HepG2 (cell line): ENCODE results near the gene PKMYT1. TPM values are rescaled to one million over a fixed set of nuclear protein-coding genes. Genes with fewer than 3 reads are reported as not detected.

ENCODE experiments used
- ATAC-seq: fragments of 200-7000 bp; cut with Tn5 transposase; 3 replicates; pipeline ENCODE4 v1.9.1; 2020; ENCODE audit warnings: mild to moderate bottlenecking, moderate library complexity
- BruUV-seq: library from RNA; stranded (reverse); fragments of 400-500 nt; replicated peaks from 2 replicates; lab custom pipeline; 2021; lab: Mats Ljungman, UMichigan
- CTCF ChIA-PET: fragments of 300-600 bp; formaldehyde crosslinking; extraction: SDS; loops from one replicate; lab custom pipeline; 2021; ENCODE audit warnings: low total read pairs, inconsistent platforms, low intra/inter-chr PET ratio; lab: Yijun Ruan, JAX
- POLR2A ChIA-PET: fragments of 350-600 bp; sonication (Branson Sonifier 250); formaldehyde crosslinking; loops from one replicate; lab custom pipeline; 2020; ENCODE audit warnings: antibody characterized with exemption, inconsistent platforms; lab: Yijun Ruan, JAX
- DNase-seq: peaks from one replicate; pipeline ENCODE4 v3.0.0-alpha.2; 2015; ENCODE audit warnings: low spot score
- FAIRE-seq: peaks from 3 replicates; lab custom pipeline; 2011; peaks lifted over from hg19 to GRCh38; lab: Jason Lieb, UNC
- H2AFZ ChIP-seq: one replicate; pipeline ENCODE4 v1.6.1; 2011; ENCODE audit warnings: low read length, inconsistent platforms
- H3K27ac ChIP-seq: fragments of 300-600 bp; 3 replicates; pipeline ENCODE4 v1.8.0; 2011; ENCODE audit warnings: mixed run types, mild to moderate bottlenecking, mixed read lengths, low read length, inconsistent platforms; ENCODE audit not compliant: insufficient read depth; ENCODE audit errors: extremely low read length
- H3K27me3 ChIP-seq, 2 experiments: fragments of 200-600 bp in 1 of 2; 2 replicates in 1 of 2; 3 replicates in 1 of 2; pipeline versions ENCODE4 v1.6.0 to v1.8.0; 2011; ENCODE audit warnings: low read length in 2 of 2, mild to moderate bottlenecking in 2 of 2, moderate library complexity in 2 of 2, inconsistent platforms in 1 of 2; ENCODE audit not compliant: insufficient read depth in 2 of 2, control insufficient read depth in 1 of 2
- H3K36me3 ChIP-seq, 2 experiments: fragments of 200-600 bp in 1 of 2; replicated peaks in 1 of 2; 2 replicates in 1 of 2; 3 replicates in 1 of 2; pipeline versions ENCODE4 v1.5.1 to v1.8.0; 2011; ENCODE audit warnings: low read length in 2 of 2, inconsistent platforms in 1 of 2; ENCODE audit not compliant: insufficient read depth in 2 of 2, control insufficient read depth in 1 of 2
- H3K4me1 ChIP-seq: 2 replicates; pipeline ENCODE4 v1.5.1; 2012; ENCODE audit warnings: low read length, inconsistent platforms; ENCODE audit not compliant: insufficient read depth
- H3K4me2 ChIP-seq: 2 replicates; pipeline ENCODE4 v1.6.0; 2011; ENCODE audit warnings: low read depth, low read length, inconsistent platforms
- H3K4me3 ChIP-seq, 3 experiments: fragments of 200-600 bp in 1 of 3; sonication (generic), shearing (Covaris generic) in 1 of 3; replicated peaks in 1 of 3; 2 replicates each; pipeline ENCODE4 v1.5.1; 2011 to 2016; ENCODE audit warnings: low read length in 3 of 3, inconsistent platforms in 2 of 3, low read depth in 2 of 3, mild to moderate bottlenecking in 2 of 3, control low read depth in 1 of 3, mixed read lengths in 1 of 3; ENCODE audit not compliant: insufficient read depth in 1 of 3
- H3K79me2 ChIP-seq: one replicate; pipeline ENCODE4 v1.6.1; 2011; ENCODE audit warnings: low read length, inconsistent platforms; ENCODE audit not compliant: insufficient read depth
- H3K9ac ChIP-seq: 2 replicates; pipeline ENCODE4 v1.6.0; 2011; ENCODE audit warnings: mild to moderate bottlenecking, low read depth, low read length, inconsistent platforms; ENCODE audit not compliant: insufficient read depth
- H3K9me3 ChIP-seq: 2 replicates; pipeline ENCODE4 v1.5.1; 2012; ENCODE audit warnings: mild to moderate bottlenecking, low read length
- H4K20me1 ChIP-seq: 2 replicates; pipeline ENCODE4 v1.6.0; 2011; ENCODE audit warnings: inconsistent platforms, mild to moderate bottlenecking, low read length, moderate library complexity; ENCODE audit not compliant: insufficient read depth
- AGO2 ChIP-seq: fragments of 200-400 bp; formaldehyde crosslinking; optimal IDR thresholded peaks from 2 replicates; pipeline ENCODE3; 2017; ENCODE audit warnings: mild to moderate bottlenecking, low read depth, low read length, moderate library complexity
- CREB3 ChIP-seq: sonication (generic); formaldehyde crosslinking; IDR thresholded peaks from 2 replicates; pipeline ENCODE4 v1.5.0; 2020; ENCODE audit warnings: missing genetic modification reagents
- MYC ChIP-seq: sonication (generic); formaldehyde crosslinking; IDR thresholded peaks from 2 replicates; pipeline ENCODE4 v1.9.0; 2021; ENCODE audit warnings: missing genetic modification reagents, borderline replicate concordance
- SIX1 ChIP-seq: sonication (generic); formaldehyde crosslinking; IDR thresholded peaks from 2 replicates; pipeline ENCODE4 v1.4.0; 2020; ENCODE audit warnings: missing genetic modification reagents, borderline replicate concordance
- SNAI1 ChIP-seq: sonication (generic); formaldehyde crosslinking; IDR thresholded peaks from 2 replicates; pipeline ENCODE4 v1.5.0; 2020; ENCODE audit warnings: mild to moderate bottlenecking, missing genetic modification reagents, borderline replicate concordance
- ZFYVE20 ChIP-seq: sonication (generic); formaldehyde crosslinking; IDR thresholded peaks from 2 replicates; pipeline ENCODE4 v1.8.0; 2023; ENCODE audit warnings: low read depth, mild to moderate bottlenecking, moderate library complexity, missing genetic modification reagents, borderline replicate concordance
- WGBS: methylation state at CpG from one replicate; pipeline ENCODE4 v1.1.6; 2017; ENCODE audit warnings: low lambda C conversion rate; 5-methylcytosine and 5-hydroxymethylcytosine counted together
- in situ Hi-C: cut with HindIII; loops from 2 replicates; pipeline ENCODE4 v1.10.0; 2017; ENCODE audit warnings: low pct_unique_long_range_greater_than_20kb; ENCODE audit not compliant: extremely low pct_ligation_motif_present
- intact Hi-C: fragments of 100-400 bp; cut with micrococcal nuclease; formaldehyde crosslinking; loops from one replicate; pipeline ENCODE4 v1.10.0; 2022; ENCODE audit not compliant: unreplicated experiment
- polyA plus RNA-seq, 8 experiments: library from polyadenylated mRNA; depleted of rRNA in 3 of 8; stranded (reverse) in 7 of 8; unstranded in 1 of 8; fragments of >200 nt; fragmentation: Illumina TruSeq in 4 of 8; extraction: Trizol in 4 of 8; gene quantifications; 2 replicates each; pipeline versions ENCODE4 v1.2.1 to v1.2.3, GENCODE V29; 2011 to 2016; ENCODE audit warnings: low read depth in 4 of 8, missing spikeins in 1 of 8, mixed read lengths in 1 of 8; ENCODE audit not compliant: insufficient read depth in 1 of 8
- total RNA-seq, 5 experiments: library from RNA; depleted of rRNA; stranded (reverse); fragments of >200 nt; fragmentation: Illumina TruSeq; extraction: Trizol; gene quantifications; 2 replicates each; pipeline ENCODE4 v1.2.3, GENCODE V29; 2016; ENCODE audit warnings: low read depth in 1 of 5
- TF ChIP-seq, protein P1 (sequence below): sonication (generic); formaldehyde crosslinking; IDR thresholded peaks from 2 replicates; pipeline ENCODE4 v1.4.0; 2020; ENCODE audit warnings: missing genetic modification reagents, borderline replicate concordance

Gene PKMYT1
- total and polyA plus RNA-seq, 2 of the 13 experiments (the other 11 are each of a cell fraction or from before 2014, with no cell fraction given), result 7.0 to 27.8 TPM

- TF ChIP-seq, protein P1, sequence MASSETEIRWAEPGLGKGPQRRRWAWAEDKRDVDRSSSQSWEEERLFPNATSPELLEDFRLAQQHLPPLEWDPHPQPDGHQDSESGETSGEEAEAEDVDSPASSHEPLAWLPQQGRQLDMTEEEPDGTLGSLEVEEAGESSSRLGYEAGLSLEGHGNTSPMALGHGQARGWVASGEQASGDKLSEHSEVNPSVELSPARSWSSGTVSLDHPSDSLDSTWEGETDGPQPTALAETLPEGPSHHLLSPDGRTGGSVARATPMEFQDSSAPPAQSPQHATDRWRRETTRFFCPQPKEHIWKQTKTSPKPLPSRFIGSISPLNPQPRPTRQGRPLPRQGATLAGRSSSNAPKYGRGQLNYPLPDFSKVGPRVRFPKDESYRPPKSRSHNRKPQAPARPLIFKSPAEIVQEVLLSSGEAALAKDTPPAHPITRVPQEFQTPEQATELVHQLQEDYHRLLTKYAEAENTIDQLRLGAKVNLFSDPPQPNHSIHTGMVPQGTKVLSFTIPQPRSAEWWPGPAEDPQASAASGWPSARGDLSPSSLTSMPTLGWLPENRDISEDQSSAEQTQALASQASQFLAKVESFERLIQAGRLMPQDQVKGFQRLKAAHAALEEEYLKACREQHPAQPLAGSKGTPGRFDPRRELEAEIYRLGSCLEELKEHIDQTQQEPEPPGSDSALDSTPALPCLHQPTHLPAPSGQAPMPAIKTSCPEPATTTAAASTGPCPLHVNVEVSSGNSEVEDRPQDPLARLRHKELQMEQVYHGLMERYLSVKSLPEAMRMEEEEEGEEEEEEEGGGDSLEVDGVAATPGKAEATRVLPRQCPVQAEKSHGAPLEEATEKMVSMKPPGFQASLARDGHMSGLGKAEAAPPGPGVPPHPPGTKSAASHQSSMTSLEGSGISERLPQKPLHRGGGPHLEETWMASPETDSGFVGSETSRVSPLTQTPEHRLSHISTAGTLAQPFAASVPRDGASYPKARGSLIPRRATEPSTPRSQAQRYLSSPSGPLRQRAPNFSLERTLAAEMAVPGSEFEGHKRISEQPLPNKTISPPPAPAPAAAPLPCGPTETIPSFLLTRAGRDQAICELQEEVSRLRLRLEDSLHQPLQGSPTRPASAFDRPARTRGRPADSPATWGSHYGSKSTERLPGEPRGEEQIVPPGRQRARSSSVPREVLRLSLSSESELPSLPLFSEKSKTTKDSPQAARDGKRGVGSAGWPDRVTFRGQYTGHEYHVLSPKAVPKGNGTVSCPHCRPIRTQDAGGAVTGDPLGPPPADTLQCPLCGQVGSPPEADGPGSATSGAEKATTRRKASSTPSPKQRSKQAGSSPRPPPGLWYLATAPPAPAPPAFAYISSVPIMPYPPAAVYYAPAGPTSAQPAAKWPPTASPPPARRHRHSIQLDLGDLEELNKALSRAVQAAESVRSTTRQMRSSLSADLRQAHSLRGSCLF (CRISPR knock-in tag), result no peak
- TF ChIP-seq SIX1 (CRISPR knock-in tag) (no peak), MYC (CRISPR knock-in tag) (no peak), CREB3 (CRISPR knock-in tag) (no peak), ZFYVE20 (CRISPR knock-in tag) (no peak)
- TF ChIP-seq, all 625 proteins: peak for 0
These were observed 29.9 kb downstream of the PKMYT1 start (continued) for GRCh38 chr16:2950353-2950724.

DNA sequence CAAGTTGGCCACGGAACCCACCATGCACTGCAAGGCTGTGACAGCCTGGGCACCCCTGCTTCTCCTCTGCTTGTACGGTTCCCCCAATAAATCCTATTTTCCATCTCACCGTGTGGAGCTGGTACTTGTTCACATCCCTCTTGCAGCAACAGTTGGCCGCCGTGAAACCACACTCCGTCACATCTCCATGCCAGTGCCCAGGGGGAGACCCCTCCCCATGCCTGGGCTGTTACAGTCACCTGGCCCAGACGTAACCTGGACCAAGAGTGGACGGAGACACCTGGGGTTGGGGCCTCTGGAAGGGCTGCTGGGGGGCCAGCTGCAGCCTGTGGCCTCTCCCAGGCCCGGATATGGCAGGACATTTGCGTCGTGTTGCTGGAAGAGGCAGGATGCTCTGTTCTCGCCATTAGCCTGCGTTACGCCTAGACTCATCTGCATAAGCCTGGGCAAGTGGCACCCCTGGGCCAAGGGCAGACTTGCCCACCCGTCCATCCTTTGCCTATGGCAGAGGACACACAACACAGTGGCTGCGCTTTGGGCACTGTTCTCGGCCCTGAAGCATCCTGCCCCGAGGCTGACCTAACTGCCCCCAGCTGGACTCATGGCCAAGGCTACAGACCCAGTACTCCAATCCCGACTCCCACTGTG, 30.4 kb downstream of the PKMYT1 start:
- no peak for DNase-seq
- WGBS, result 93% methylated on average over 14 of the region's 19 CpGs
- TF ChIP-seq SNAI1 (CRISPR knock-in tag) (no peak), AGO2 (peak; percentile 25)
- in situ Hi-C loops (no loop called here), intact Hi-C loops (no loop called here)
- H4K20me1 ChIP-seq, result no peaks in the 10 kb centered on the region
- POLR2A ChIA-PET, result no interaction called here
- H3K4me3 ChIP-seq, result no peak overlapping the region
- H3K9ac ChIP-seq, result no peak overlapping the region
- no peak for FAIRE-seq
- H3K27me3 ChIP-seq, result peaks cover 0 to 22% of the 10 kb centered on the region in 2 experiments; a peak in 4 of 5 replicates
- no peaks in the 10 kb centered on the region for H3K79me2 ChIP-seq
- H3K4me1 ChIP-seq, result no peaks in the 10 kb centered on the region
- ATAC-seq, result no peak
- CTCF ChIA-PET, result no interaction called here
- H3K36me3 ChIP-seq, result no peaks in the 10 kb centered on the region
- no peaks in the 10 kb centered on the region for H3K9me3 ChIP-seq
- H3K4me2 ChIP-seq, result no peak overlapping the region
- no peak overlapping the region for H3K27ac ChIP-seq
- no TSS peak for BruUV-seq
- H2AFZ ChIP-seq, result no peak overlapping the region
